ENCODE measurements around the gene ACVR1. TPM values are rescaled to one million over a fixed set of nuclear protein-coding genes. Genes with fewer than 3 reads are reported as not detected.
"Not testable (repeated sequence)": the region's sequence is repeated elsewhere in the genome, so short reads cannot be mapped to it uniquely, and the experiment has no call there.

ACVR1 gene
- total RNA-seq, 1 experiment from 2014 or later: 71.3 TPM

DNA sequence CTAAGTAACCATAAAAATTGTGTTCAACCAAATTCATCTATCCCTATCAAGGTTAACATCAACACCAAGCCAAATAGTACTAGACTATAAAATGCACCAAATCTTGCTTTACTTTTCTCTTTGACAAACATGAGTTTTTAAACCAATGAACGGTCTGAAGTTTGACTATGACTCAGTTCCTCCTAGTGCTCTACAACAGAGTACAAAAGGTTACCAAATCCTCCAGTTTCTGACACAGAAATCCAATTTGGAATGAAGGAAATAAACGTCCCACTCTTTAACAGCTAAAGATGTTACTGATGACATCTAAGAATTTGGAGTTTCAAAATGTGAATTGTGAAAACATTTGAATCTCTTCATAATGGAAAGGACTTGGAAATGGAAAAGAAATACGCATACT lies 11.8 kb upstream of the ACVR1 start:
- Mint-ChIP-seq H3K4me1 (ENCODE audit: low read depth, unreplicated experiment) (peaks cover 8% of the 10 kb centered on the region), H3K4me3 (ENCODE audit: low read depth, unreplicated experiment) (no peak overlapping the region), H3K27me3 (ENCODE audit: unreplicated experiment) (no peaks in the 10 kb centered on the region), H3K9me3 (ENCODE audit: low read depth, unreplicated experiment) (no peaks in the 10 kb centered on the region), H3K27ac (ENCODE audit: unreplicated experiment) (no peak overlapping the region), H3K36me3 (ENCODE audit: insufficient read depth, unreplicated experiment) (no peaks in the 10 kb centered on the region)
- no peak for DNase-seq
- TF ChIP-seq, protein P1, sequence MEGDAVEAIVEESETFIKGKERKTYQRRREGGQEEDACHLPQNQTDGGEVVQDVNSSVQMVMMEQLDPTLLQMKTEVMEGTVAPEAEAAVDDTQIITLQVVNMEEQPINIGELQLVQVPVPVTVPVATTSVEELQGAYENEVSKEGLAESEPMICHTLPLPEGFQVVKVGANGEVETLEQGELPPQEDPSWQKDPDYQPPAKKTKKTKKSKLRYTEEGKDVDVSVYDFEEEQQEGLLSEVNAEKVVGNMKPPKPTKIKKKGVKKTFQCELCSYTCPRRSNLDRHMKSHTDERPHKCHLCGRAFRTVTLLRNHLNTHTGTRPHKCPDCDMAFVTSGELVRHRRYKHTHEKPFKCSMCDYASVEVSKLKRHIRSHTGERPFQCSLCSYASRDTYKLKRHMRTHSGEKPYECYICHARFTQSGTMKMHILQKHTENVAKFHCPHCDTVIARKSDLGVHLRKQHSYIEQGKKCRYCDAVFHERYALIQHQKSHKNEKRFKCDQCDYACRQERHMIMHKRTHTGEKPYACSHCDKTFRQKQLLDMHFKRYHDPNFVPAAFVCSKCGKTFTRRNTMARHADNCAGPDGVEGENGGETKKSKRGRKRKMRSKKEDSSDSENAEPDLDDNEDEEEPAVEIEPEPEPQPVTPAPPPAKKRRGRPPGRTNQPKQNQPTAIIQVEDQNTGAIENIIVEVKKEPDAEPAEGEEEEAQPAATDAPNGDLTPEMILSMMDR (IDR thresholded peaks at IDR 0.05; ENCODE audit: unreplicated experiment): no peak
- intact Hi-C loops (cut with micrococcal nuclease; ENCODE audit: unreplicated experiment): no loop called here
- BruUV-seq (replicated peaks): no TSS peak
- CTCF ChIA-PET: no interaction called here

- peaks cover 11% of the 10 kb centered on the region for H3K4me1 Mint-ChIP-seq (ENCODE audit: low read depth, unreplicated experiment)
- BruUV-seq (replicated peaks); H3K9me3 Mint-ChIP-seq (ENCODE audit: low read depth, unreplicated experiment); H3K27me3 Mint-ChIP-seq (ENCODE audit: unreplicated experiment); H3K4me3 Mint-ChIP-seq (ENCODE audit: low read depth, unreplicated experiment); H3K27ac Mint-ChIP-seq (ENCODE audit: unreplicated experiment); intact Hi-C loops (cut with micrococcal nuclease; ENCODE audit: unreplicated experiment); H3K36me3 Mint-ChIP-seq (ENCODE audit: insufficient read depth, unreplicated experiment); DNase-seq: not testable (repeated sequence)
- CTCF ChIA-PET: interaction anchor here (0.6 kb wide), 1 partner anchor 1984 kb away, joined by 4 read pairs; no protein-coding TSS in a partner anchor
These were observed 8.4 kb upstream of the ACVR1 start for GRCh38 chr2:157884533-157884932.

GRCh38 chr2:157880927-157881326 lies 4.8 kb upstream of the ACVR1 start:
- TF ChIP-seq, protein P1 (IDR thresholded peaks at IDR 0.05; ENCODE audit: unreplicated experiment): no peak
- H3K36me3 Mint-ChIP-seq (ENCODE audit: insufficient read depth, unreplicated experiment): peaks cover 11% of the 10 kb centered on the region
- no peaks in the 10 kb centered on the region for H3K9me3 Mint-ChIP-seq (ENCODE audit: low read depth, unreplicated experiment)
- peak overlapping the region; percentile 5 for H3K27ac Mint-ChIP-seq (ENCODE audit: unreplicated experiment)
- no TSS peak for BruUV-seq (replicated peaks)
- intact Hi-C loops (cut with micrococcal nuclease; ENCODE audit: unreplicated experiment): loop anchor here (2.0 kb wide), 1 partner anchor 130 kb away; no protein-coding TSS in a partner anchor
- no peak for DNase-seq
- no peak overlapping the region for H3K4me3 Mint-ChIP-seq (ENCODE audit: low read depth, unreplicated experiment)
- H3K4me1 Mint-ChIP-seq (ENCODE audit: low read depth, unreplicated experiment): peaks cover 35% of the 10 kb centered on the region
- CTCF ChIA-PET: no interaction called here
- no peaks in the 10 kb centered on the region for H3K27me3 Mint-ChIP-seq (ENCODE audit: unreplicated experiment)

DNA sequence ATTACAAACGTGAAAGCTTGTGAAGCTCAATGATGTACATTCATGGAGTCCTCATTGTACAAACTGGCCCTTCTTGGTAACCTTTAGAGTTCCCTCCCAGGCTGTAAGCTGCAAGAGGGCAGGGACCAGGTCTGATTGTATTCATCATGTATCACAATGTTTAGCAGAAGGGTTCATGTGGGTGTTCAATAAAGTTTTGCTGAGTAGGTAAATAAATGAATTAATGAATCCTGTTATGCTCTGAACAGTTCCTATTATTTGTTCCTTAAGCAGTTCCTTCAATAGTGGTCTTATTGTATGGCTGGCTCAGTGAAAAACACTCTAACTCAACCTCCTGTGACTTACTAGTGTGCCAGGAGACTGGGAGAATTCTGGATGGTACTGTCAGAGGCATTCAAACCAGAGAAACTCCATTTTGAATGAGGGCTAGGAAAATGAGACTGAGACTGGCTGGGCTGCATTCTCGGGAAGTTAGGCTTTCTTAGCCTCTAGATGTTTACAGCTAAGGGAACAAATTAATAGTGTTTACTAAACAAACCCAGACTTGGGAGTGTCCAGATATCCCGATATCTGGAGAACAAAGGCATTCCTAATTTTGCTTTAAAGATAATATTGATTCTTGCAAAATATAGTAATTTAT lies 1.8 kb upstream of the ACVR1 start:
- no peak overlapping the region for H3K4me3 Mint-ChIP-seq (ENCODE audit: low read depth, unreplicated experiment)
- CTCF ChIA-PET: interaction anchor here (1.7 kb wide), 1 partner anchor 93 kb away, joined by 6 read pairs; no protein-coding TSS in a partner anchor
- intact Hi-C loops (cut with micrococcal nuclease; ENCODE audit: unreplicated experiment): no loop called here
- peaks cover 37% of the 10 kb centered on the region for H3K36me3 Mint-ChIP-seq (ENCODE audit: insufficient read depth, unreplicated experiment)
- H3K9me3 Mint-ChIP-seq (ENCODE audit: low read depth, unreplicated experiment): no peaks in the 10 kb centered on the region
- no peak for DNase-seq
- no peak overlapping the region for H3K27ac Mint-ChIP-seq (ENCODE audit: unreplicated experiment)
- H3K4me1 Mint-ChIP-seq (ENCODE audit: low read depth, unreplicated experiment): peaks cover 53% of the 10 kb centered on the region
- TF ChIP-seq, protein P1 (IDR thresholded peaks at IDR 0.05; ENCODE audit: unreplicated experiment): no peak
- H3K27me3 Mint-ChIP-seq (ENCODE audit: unreplicated experiment): no peaks in the 10 kb centered on the region
- no TSS peak for BruUV-seq (replicated peaks)

DNA sequence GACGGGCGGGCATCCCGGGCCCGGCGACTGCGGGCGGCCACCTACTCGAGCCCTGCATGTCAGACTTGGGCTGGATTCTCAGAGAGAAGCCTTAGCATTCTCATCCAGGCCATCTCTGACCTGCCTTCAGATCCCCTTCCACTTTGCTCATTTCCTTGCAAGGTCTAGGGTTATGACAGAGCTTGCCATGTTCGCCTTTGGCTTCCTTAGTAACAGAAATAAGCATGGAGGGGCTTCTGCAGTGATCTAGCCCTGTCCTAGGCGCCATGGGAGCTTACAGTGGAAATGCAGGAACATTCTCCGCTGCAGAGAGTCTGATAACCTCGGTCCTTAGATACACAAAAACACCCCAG lies 632 bp upstream of the ACVR1 start:
- DNase-seq: no peak
- CTCF ChIA-PET: interaction anchor here (1.2 to 1.7 kb wide), 5 partner anchors 21 to 134 kb away, joined by 4 to 6 read pairs (median 4); no protein-coding TSS in a partner anchor
- peaks cover 64% of the 10 kb centered on the region for H3K4me1 Mint-ChIP-seq (ENCODE audit: low read depth, unreplicated experiment)
- H3K27ac Mint-ChIP-seq (ENCODE audit: unreplicated experiment): peak overlapping the region; percentile 10
- no peaks in the 10 kb centered on the region for H3K9me3 Mint-ChIP-seq (ENCODE audit: low read depth, unreplicated experiment)
- no peaks in the 10 kb centered on the region for H3K27me3 Mint-ChIP-seq (ENCODE audit: unreplicated experiment)
- TF ChIP-seq, protein P1 (IDR thresholded peaks at IDR 0.05; ENCODE audit: unreplicated experiment): no peak
- intact Hi-C loops (cut with micrococcal nuclease; ENCODE audit: unreplicated experiment): loop anchor here (1.0 kb wide), 1 partner anchor 92 kb away; no protein-coding TSS in a partner anchor
- H3K36me3 Mint-ChIP-seq (ENCODE audit: insufficient read depth, unreplicated experiment): peaks cover 37% of the 10 kb centered on the region
- BruUV-seq (replicated peaks): no TSS peak
- peak overlapping the region; percentile 91 for H3K4me3 Mint-ChIP-seq (ENCODE audit: low read depth, unreplicated experiment)

Data from Calu3 (cell line).